Stimulated activated CD4-positive, alpha-beta T cell treated with anti-CD3 and anti-CD28 coated beads, Interleukin-15, amount 100 ng/mL, for 1 hour (primary cell): ENCODE data around the gene ARHGAP31.
"Not testable (repeated sequence)": the region's sequence is repeated elsewhere in the genome, so short reads cannot be mapped to it uniquely, and the experiment has no call there.

ENCODE experiments used
- DNase-seq, 2 donors: peaks; one replicate each; pipeline ENCODE4 v3.0.0-alpha.2; 2020; ENCODE audit warnings: low read depth in 1 of 2, low spot score in 1 of 2

The ARHGAP31 gene, protein sequence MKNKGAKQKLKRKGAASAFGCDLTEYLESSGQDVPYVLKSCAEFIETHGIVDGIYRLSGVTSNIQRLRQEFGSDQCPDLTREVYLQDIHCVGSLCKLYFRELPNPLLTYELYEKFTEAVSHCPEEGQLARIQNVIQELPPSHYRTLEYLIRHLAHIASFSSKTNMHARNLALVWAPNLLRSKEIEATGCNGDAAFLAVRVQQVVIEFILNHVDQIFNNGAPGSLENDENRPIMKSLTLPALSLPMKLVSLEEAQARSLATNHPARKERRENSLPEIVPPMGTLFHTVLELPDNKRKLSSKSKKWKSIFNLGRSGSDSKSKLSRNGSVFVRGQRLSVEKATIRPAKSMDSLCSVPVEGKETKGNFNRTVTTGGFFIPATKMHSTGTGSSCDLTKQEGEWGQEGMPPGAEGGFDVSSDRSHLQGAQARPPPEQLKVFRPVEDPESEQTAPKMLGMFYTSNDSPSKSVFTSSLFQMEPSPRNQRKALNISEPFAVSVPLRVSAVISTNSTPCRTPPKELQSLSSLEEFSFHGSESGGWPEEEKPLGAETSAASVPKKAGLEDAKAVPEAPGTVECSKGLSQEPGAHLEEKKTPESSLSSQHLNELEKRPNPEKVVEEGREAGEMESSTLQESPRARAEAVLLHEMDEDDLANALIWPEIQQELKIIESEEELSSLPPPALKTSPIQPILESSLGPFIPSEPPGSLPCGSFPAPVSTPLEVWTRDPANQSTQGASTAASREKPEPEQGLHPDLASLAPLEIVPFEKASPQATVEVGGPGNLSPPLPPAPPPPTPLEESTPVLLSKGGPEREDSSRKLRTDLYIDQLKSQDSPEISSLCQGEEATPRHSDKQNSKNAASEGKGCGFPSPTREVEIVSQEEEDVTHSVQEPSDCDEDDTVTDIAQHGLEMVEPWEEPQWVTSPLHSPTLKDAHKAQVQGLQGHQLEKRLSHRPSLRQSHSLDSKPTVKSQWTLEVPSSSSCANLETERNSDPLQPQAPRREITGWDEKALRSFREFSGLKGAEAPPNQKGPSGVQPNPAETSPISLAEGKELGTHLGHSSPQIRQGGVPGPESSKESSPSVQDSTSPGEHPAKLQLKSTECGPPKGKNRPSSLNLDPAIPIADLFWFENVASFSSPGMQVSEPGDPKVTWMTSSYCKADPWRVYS (N-terminal part only)

DNA sequence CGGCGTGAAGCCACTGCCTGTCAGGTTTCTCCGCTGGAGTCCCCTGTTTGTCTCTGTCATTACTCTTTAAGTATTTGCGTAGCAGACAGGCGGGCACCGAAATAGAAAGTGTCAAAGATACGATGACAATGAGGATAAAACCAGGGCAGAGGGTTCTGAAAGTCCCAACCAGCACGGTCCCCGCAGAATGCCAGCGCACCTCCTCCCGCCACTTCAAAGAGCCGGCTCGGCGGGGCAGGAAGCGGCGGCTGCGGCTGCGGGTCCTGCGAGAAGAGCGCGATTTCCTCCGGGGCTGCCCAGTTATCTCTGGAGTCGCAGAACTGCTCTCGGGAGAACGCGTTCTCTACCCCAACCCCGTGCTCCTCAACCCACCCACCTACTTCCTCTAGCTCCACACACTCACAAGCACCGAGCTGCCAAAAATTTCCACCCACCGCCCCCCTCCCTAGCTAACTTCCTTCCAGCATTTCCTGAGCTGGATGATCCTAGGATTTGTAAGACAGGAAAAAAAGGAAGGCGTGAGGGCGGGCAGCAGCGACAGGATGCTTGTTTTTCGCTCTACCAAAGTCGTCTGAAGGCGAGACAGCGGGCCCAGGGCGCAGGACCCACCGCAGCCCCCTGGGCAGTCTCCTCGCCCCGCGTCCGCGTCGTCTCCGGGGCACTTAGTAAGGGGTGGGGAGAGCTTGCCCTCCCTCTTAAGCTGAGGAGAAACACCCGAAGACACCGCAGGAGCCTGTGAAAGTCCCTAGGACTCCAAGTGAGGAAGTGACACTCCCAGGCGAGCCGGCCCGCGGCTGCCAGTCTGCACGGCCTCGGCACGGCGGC is at the start of gene ARHGAP31:
Gene ARHGAP31 (plus strand): TSS at position 513 of the 825 bp plus-strand sequence. CDS start 522 bp downstream, outside the sequence.
- peak; percentile 67 to 71 for DNase-seq

DNA sequence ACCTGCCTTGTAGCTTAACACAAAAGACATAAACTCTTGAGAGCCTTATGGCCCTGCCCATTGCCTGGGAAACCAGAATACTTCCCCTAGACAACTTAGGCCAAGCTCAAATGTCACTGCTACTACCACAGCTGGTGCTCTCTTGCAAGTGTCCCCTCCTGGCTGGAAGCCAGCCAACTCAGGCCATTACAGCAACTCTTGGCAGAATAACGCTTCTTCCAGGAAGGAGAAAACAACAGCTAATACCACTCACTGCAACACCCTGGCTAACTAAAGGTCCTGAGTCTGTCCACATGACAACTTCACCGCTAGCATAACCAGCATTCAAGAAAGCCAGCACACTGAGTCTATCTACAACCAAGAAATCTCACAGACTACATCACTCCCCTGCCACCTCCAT is 48.4 kb upstream of the ARHGAP31 start:
- no peak for DNase-seq

DNA sequence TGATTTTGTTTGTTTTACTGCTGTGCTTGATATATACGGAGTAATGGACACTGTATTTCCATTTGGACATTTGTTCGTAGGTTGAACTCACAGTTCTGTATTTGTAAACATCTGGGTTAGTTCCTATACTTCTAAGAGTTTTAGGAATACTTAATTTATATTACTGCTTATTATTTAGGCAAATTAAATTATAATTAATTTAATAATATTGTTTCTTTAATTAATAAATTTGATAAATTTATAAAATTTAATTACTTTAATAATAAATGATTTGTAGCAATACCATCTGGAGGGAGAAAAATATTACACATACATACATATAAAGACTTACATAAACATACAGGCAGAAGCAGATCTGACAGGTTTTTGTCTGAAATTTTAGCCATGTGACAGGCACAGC is 39.0 kb upstream of the ARHGAP31 start:
- no peak for DNase-seq

DNA sequence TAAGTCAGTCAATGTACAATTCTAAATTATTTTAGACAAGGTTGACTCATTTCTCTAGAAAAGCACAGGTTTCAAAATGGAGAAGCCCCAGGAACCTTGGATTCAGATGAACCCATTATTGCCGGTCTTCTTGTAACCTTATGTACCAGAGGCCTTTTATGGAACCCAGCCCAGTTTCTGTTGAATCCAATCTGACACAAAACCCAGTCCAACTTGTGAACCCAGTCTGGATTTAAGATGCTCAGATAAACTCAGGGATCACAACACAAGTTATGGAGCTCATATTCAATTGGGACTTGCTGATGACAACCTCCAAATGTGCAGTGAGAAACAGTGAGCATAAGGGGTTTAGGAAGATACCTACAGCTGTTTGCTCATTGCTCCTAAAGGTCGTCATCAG is 37.1 kb upstream of the ARHGAP31 start:
- no peak for DNase-seq

DNA sequence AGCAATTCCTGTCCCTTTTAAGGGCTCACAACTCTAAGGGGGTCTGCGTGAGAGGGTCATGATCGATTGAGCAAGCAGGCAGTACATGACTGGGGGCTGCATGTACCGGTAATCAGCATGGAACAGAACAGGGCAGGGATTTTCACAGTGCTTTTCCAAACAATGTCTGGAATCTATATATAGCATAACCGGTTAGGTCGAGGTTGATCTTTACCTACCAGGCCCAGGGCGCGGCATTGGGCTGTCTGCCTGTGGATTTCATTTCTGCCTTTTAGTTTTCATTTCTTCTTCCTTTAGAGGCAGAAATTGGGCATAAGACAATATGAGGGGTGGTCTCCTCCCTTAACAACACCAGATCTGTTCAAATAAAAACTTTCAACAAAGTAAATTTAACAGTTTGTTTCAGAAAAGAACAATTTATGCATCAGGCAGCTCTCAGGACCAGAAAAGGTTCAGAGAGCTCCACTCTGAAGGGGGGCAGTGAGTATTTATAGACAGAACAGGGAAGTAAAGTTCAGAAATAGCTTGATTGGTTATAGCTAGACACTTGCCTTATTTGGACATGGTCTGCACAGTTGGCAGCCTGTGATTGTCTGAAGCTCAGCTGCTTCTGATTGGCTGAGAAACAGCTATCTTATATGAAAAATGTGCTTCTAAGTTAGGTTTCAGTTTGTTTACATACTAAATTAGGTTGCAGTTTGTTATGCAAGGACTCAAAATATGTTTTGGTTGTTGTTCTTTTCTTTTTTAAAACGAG is 36.4 kb upstream of the ARHGAP31 start:
- no peak for DNase-seq

DNA sequence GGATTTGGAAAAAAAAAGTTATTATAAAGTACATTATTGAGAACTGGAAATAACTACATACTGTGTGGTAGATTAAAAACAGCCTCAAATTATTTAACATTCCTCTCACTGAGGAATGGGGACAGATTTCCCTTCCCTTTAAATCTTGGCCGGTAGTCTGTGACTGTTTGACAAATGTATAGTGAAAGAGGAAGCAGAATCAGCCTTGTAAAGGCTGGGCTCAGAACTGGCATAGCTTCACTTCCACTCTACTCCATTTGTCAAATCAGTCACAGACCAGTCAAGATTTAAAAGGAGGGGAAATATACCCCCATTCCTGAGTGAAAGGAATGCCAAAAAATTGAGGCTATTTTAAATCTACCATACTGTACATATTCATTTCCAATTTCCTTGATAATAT is 35.3 kb upstream of the ARHGAP31 start:
- DNase-seq, result no peak

DNA sequence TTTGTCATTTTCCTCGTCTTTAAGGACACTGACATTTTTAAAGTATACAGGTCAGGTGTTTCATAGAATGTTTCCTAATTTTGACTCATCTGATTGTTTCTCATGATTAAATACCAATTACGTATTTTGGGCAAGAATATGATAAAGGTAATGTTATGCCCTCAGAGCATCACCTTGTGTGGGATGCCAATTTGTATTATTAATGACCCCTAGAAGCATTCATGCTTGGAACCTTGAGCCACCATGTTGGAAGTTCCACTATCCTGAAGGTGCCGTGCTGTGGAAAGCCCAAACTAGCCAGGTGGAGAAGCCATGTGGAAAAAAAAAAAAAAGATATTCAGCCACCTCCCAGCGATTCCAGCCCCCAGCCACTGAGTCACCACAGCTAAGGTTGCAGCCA is 34.4 kb upstream of the ARHGAP31 start:
- DNase-seq, result no peak

DNA sequence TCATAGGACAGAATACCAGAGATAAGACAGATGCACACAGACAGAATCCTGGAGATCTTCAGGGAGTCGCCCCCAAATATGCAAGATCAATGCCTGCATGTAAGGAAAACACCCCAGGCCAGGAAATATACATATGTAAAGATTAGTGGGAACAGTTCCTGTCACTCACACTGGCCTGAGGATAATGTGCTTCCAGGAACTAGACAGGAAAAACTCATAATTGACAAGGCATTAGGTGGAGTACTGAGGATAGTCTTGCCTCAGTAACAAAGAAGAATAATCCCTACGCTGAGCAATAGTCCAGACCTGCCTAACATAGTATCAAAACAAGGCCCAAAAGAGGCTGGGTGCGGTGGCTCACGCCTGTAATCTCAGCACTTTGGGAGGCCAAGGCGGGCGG is 33.1 kb upstream of the ARHGAP31 start:
- no peak for DNase-seq

DNA sequence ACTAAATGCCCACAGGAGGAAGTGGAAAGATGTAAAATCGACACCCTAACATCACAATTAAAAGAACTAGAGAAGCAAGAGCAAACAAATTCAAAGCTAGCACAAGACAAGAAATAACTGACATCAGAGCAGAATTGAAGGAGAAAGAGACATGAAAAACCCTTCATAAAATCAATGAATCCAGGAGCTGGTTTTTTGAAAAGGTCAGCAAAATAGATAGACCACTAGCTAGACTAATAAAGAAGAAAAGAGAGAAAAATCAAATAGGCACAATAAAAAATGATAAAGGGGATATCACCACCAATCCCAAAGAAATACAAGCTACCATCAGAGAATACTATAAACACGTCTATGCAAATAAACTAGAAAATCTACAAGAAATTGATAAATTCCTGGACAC is 24.0 kb upstream of the ARHGAP31 start:
- not testable (repeated sequence) for DNase-seq

DNA sequence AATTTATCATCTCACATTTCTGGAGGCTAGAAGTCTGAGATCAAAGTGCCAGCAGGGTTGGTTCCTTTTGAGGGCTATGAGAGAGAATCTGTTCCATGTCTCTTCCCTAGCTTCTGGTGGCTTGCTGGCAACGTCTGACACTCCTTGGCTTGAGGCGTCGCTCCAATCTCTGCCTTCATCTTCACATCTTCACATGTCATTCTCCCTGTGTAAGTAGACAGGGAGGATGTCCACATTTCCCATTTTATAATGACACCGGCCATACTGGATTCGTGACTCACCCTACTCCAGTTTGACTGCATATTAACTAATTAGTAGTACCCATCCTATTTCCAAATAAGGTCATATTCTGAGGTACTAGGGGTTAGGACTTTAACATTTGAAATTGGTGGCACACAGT is 17.5 kb upstream of the ARHGAP31 start:
- DNase-seq, result no peak

DNA sequence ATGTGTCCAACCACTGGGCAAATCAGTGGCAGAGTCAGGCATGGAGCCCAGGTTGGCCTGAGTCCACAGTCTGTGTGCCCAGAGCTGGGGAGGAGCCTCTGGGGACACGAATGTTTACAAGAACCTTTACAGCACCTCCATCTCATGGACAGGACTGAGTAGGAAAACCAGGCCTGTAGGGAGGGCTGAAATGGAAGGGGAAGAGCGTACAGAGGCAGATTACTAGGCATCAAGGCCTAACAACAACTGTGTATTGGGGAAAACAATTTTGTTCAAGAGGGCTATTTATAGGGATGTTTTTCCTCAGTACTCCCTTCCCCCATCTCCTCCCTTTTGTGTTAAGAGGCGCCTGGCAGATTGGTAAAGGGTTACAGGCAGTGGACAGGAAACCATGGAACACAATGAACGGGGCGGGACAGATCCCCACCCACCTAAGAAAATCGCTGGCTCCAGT is 15.1 kb upstream of the ARHGAP31 start:
- no peak for DNase-seq

DNA sequence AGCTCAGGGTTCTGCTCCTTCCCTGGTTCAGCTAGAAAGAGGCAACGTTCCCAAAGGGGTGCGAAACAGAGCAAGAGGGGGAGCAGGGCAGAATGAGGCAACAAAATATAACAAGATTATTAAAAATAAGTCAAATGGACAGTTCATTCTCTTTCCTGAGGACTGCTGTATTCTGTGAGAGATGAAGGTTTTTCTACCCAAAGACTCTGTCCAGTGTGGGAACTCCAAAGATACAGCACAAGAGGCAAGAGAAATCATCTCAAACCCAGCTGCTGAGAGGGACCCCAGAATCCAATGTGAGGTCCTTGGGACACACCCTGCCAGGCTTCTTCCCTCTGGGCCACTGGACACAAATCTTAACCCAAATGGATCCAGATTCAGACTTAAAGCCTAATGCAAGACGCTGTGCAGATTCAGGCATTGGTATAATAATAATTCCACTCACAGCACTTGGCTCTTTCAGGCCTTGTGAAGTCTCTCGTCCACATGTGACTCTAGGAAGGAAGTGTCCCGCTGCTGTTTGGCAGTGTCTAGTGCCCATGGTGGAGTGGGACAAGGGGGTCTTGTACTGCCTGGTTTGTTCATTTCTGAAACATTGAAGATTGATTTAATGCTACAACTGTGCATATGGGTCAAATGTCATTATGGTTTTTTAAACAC is 14.5 kb upstream of the ARHGAP31 start:
- no peak for DNase-seq

DNA sequence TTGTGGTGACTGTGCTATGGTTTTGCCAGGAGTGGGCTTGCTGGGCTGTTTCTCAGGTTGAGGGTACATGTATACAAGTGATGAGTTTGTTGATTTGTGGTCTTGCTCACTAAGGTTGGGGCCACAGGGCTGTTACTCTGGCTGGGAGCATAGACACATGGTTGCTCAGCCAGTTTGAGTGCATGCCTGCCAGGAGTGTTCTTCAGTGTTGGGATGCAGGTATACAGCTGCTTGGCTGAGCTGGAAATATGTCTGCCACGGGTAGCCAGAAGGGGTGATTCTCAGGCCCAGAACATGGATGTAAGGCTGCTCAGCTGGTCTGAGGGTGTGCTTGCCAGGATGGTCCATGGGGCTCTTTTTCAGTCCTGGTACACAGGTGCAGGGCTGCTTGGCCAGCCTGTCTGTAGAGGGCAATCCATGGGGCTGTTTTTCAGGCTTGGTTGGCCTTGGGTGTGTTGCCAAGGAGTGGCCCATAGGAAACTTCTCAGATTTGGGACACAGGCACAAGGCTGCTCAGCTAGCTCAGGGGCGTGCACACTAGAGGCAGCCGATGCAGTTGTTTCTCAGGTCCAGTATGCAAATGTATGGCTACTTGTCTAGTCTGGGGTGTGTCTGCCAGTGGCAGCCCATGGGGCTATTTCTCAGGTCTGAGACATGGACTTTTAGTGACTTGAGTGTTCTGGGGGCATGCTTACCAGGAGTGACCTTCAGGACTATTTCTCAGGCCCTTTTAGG is 5.3 kb upstream of the ARHGAP31 start:
- DNase-seq, result no peak

DNA sequence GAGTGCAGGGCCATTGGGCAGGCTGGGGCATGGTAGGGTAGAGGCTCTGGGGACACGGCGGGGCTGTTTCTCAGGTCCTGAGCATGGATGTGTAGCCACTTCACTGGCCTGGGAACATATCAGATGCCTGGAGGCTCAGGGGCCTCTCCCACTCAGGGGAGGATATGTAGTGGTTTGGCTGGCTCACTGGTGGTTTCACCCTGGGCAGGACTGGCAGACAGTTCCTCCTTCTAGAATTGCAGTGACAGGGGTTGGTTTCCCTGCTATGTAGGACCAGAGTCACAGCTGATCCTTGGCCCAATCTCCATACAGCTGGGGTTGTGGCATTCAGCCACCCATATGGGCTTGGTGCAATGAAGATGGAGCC is 4.8 kb upstream of the ARHGAP31 start:
- DNase-seq, result no peak

DNA sequence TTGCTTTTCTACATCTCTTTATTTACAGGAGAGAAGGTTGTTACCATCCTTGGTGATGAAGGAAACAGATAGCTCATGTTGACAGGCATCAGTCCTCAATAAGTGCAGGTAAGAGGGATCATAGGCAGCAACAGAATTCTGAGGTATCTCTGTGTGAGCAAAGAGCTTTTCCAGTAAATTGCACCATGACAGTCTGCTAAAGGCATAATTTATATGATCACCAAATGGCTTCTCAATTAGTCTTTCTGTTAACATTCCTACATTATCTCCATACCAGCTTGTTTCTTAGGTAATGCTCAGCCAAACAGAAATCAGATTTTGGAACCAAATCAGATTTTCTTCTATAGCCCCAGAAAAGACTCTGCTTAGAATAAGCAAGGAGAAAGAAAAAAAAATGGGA is 3.6 kb upstream of the ARHGAP31 start:
- no peak for DNase-seq

DNA sequence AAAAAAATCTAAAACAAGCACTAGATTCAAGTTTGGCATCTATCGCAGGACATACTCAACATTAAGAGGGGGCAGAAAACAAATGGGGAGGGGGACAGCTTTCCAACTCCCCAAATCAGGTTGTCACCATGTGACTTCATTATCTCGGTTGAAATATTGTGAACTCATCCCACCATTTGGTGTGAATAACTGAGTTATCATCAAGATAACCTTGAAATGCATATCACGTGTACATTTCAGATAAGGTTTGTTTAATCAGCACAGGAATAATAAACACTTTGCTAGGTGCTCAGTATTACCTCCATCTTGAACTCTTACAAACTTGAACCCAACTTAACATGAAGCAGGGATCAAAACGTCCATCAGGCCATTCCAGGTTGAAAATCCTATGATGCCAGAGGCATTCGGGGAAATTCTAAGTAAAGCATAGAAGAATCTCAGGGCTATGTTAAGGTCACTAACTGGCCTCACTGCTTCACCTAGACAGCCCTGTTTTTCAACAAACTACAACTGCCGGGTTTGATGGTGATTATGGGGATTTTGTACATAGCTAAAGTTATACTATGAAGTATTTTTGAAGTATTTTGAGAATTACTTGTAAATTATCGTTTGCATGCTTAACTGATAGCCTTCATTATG is 3.0 kb upstream of the ARHGAP31 start:
- no peak for DNase-seq

DNA sequence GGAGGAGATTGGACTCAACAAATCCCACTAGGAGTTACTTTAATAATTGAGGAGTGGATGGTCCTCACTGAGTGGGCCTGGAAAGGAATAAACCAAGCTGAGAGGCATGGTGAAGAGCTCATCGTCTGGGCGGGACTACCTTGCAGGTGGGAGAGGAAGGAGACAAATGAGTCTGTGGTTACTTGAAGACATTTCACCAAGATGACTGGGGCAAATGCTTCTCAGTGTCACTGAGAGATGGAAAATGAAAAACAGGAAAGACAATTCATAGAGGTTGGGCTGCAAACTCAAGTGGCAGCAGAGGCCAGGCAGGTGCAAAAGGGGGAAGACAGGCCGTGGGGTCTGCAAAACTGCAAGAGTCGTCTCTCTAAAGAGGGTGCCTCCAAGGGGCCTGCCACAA is 1.5 kb upstream of the ARHGAP31 start:
- no peak for DNase-seq

DNA sequence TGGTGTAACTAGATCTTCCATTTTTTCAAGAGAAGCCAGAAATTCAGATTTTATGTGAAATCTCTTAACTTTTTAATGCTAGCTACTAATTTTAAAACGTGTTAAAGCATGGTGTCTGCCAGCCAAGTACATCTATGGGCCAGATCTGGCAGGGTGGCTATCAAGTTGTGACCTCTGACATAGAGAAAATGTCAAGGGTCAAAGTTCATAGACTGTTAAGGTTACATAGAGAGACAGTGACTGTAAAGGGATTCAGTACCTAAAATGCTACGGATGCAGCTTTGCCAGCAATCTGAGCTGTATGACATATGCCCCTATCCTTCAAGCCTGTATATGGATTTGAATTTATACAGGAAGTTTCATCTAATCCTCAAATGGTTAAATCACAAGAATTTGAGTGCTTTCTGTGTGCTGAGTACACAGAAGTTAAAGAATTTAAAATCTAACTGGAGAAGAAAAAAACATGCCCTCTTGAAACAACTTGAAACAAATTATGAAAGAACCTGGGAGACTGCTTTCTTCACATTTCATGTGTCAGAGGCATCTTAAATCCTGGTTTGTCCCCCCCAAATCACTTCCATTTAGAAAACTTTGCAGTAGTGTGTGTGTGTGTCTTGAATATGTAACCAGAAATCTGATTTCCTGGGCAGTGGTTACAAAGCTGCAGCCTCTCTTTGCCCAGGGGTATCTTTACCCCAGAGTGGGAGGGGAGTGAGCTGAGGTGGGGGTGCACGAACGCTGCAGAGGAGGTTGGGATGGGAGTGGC is 895 bp upstream of the ARHGAP31 start:
- no peak for DNase-seq
